Esophagus squamous epithelium (tissue), 4 donors: Measurements from ENCODE around the gene FUT1.

ENCODE experiments used
- CTCF ChIP-seq, 6 experiments: fragments of 450-650 bp in 4 of 6; fragments of 200-600 bp in 2 of 6; sonication (generic) in 2 of 6; IDR thresholded peaks; one replicate each; pipeline ENCODE4 v1.5.1; 2016 to 2019; ENCODE audit warnings: antibody characterized with exemption in 6 of 6, mild to moderate bottlenecking in 4 of 6, moderate library complexity in 4 of 6
- POLR2A ChIP-seq, 4 donors: fragments of 450-650 bp; IDR thresholded peaks; one replicate each; pipeline ENCODE4 v1.6.1; 2017; ENCODE audit warnings: antibody characterized with exemption in 4 of 4, mild to moderate bottlenecking in 4 of 4, moderate library complexity in 3 of 4

- no peak for TF ChIP-seq CTCF (IDR thresholded peaks at IDR 0.05)
- TF ChIP-seq POLR2A (IDR thresholded peaks at IDR 0.05) = no peak
These were observed 2.8 kb downstream of the FUT1 start for GRCh38 chr19:48749571-48750198.
